H1 (cell line): ENCODE data around the gene DNAAF5. TPM values are rescaled to one million over a fixed set of nuclear protein-coding genes. Genes with fewer than 3 reads are reported as not detected.

Source experiments
- CTCF ChIA-PET: fragments of 300-600 bp; sonication (Branson Sonifier 250); formaldehyde crosslinking; loops from one replicate; lab custom pipeline; 2021; ENCODE audit not compliant: partially characterized antibody; lab: Charles Lee
- POLR2A ChIA-PET: fragments of 300-600 bp; sonication (Branson Sonifier 250); formaldehyde crosslinking; loops from one replicate; lab custom pipeline; 2021; ENCODE audit warnings: inconsistent platforms; ENCODE audit not compliant: partially characterized antibody; lab: Charles Lee
- DNase-seq, 2 experiments: peaks; one replicate each; pipeline versions ENCODE4 v3.0.0 to v3.0.0-alpha.2; 2010 to 2022; ENCODE audit warnings: low spot score in 2 of 2, low read depth in 1 of 2, mixed read lengths in 1 of 2
- FAIRE-seq: peaks from 2 replicates; lab custom pipeline; 2011; peaks lifted over from hg19 to GRCh38; lab: Jason Lieb, UNC
- H2AFZ ChIP-seq: 2 replicates; pipeline ENCODE4 v1.8.1; 2012; ENCODE audit warnings: low read length, inconsistent platforms
- H2AK5ac ChIP-seq: 2 replicates; pipeline ENCODE4 v1.6.1; 2013; ENCODE audit warnings: low read depth, low read length
- H2BK120ac ChIP-seq: replicated peaks from 2 replicates; pipeline ENCODE3; 2013; ENCODE audit warnings: low read depth, low read length, inconsistent platforms
- H2BK12ac ChIP-seq: 2 replicates; pipeline ENCODE4 v1.6.1; 2013; ENCODE audit warnings: low read depth, low read length
- H2BK15ac ChIP-seq: 2 replicates; pipeline ENCODE4 v1.6.1; 2013; ENCODE audit warnings: low read length
- H2BK20ac ChIP-seq: 2 replicates; pipeline ENCODE4 v1.6.1; 2013; ENCODE audit warnings: low read length
- H2BK5ac ChIP-seq: 2 replicates; pipeline ENCODE4 v1.6.1; 2013; ENCODE audit warnings: low read depth, low read length
- H3K14ac ChIP-seq: 2 replicates; pipeline ENCODE4 v1.6.1; 2013; ENCODE audit warnings: inconsistent platforms; ENCODE audit not compliant: insufficient read length
- H3K18ac ChIP-seq: 2 replicates; pipeline ENCODE4 v1.6.1; 2013; ENCODE audit warnings: low read length; ENCODE audit errors: extremely low read depth
- H3K23ac ChIP-seq: 2 replicates; pipeline ENCODE4 v1.6.1; 2013; ENCODE audit warnings: inconsistent platforms; ENCODE audit not compliant: insufficient read length
- H3K23me2 ChIP-seq: 2 replicates; pipeline ENCODE4 v1.6.1; 2013; ENCODE audit warnings: low read depth, low read length
- H3K27ac ChIP-seq: 2 replicates; pipeline ENCODE4 v1.6.1; 2011; ENCODE audit warnings: low read depth, low read length, inconsistent platforms
- H3K27me3 ChIP-seq, 4 experiments: replicated peaks in 1 of 4; 1 replicate in 1 of 4; 2 replicates in 3 of 4; pipeline versions ENCODE4 v1.6.1 to v1.8.1; 2011 to 2013; ENCODE audit warnings: low read length in 3 of 4, mild to moderate bottlenecking in 3 of 4, inconsistent platforms in 2 of 4, mixed read lengths in 2 of 4, moderate library complexity in 1 of 4; ENCODE audit not compliant: control insufficient read depth in 3 of 4, insufficient read depth in 3 of 4; ENCODE audit errors: extremely low read depth in 1 of 4
- H3K36me3 ChIP-seq, 4 experiments: 2 replicates each; pipeline versions ENCODE4 v1.6.1 to v1.8.1; 2011 to 2013; ENCODE audit warnings: mild to moderate bottlenecking in 4 of 4, low read length in 3 of 4, moderate library complexity in 2 of 4, control low read depth in 1 of 4, inconsistent platforms in 1 of 4; ENCODE audit not compliant: insufficient read depth in 4 of 4, control insufficient read depth in 2 of 4
- H3K4ac ChIP-seq: replicated peaks from 2 replicates; pipeline ENCODE3; 2013; ENCODE audit warnings: low read length, low read depth, mixed read lengths, inconsistent platforms; ENCODE audit not compliant: insufficient read length
- H3K4me1 ChIP-seq, 4 experiments: replicated peaks in 1 of 4; 1 replicate in 1 of 4; 2 replicates in 3 of 4; pipeline versions ENCODE4 v1.6.1 to v1.8.1; 2011 to 2013; ENCODE audit warnings: low read length in 3 of 4, inconsistent platforms in 2 of 4, mixed read lengths in 1 of 4; ENCODE audit not compliant: insufficient read depth in 4 of 4, control insufficient read depth in 3 of 4
- H3K4me2 ChIP-seq, 2 experiments: 2 replicates each; pipeline versions ENCODE4 v1.6.1 to v1.8.1; 2011 to 2013; ENCODE audit warnings: low read depth in 2 of 2, low read length in 2 of 2, control low read depth in 1 of 2, inconsistent platforms in 1 of 2, mild to moderate bottlenecking in 1 of 2; ENCODE audit not compliant: insufficient read depth in 1 of 2
- H3K4me3 ChIP-seq, 4 experiments: fragments of 200-600, 300-600 bp in 1 of 4; sonication (generic), shearing (Covaris generic), sonication (Bioruptor Twin) in 1 of 4; 2 replicates each; pipeline versions ENCODE4 v1.5.1 to v1.8.1; 2011 to 2016; ENCODE audit warnings: low read length in 4 of 4, low read depth in 3 of 4, control low read depth in 2 of 4, inconsistent platforms in 2 of 4, mild to moderate bottlenecking in 2 of 4, mixed read lengths in 1 of 4, moderate library complexity in 1 of 4; ENCODE audit not compliant: insufficient read depth in 2 of 4; ENCODE audit errors: extremely low read depth in 1 of 4
- H3K56ac ChIP-seq: replicated peaks from 2 replicates; pipeline ENCODE3; 2013; ENCODE audit warnings: low read depth, mild to moderate bottlenecking, mixed read lengths, low read length, inconsistent platforms; ENCODE audit not compliant: insufficient read length
- H3K79me1 ChIP-seq: 2 replicates; pipeline ENCODE4 v1.6.1; 2013; ENCODE audit warnings: low read depth, low read length, control low read depth
- H3K79me2 ChIP-seq, 2 experiments: 2 replicates each; pipeline versions ENCODE4 v1.6.1 to v1.8.1; 2012 to 2013; ENCODE audit warnings: low read length in 2 of 2, mild to moderate bottlenecking in 2 of 2, inconsistent platforms in 1 of 2; ENCODE audit not compliant: insufficient read depth in 2 of 2, control insufficient read depth in 1 of 2
- H3K9ac ChIP-seq, 4 experiments: replicated peaks in 1 of 4; 1 replicate in 1 of 4; 2 replicates in 3 of 4; pipeline versions ENCODE4 v1.6.1 to v1.8.1; 2011 to 2013; ENCODE audit warnings: low read depth in 3 of 4, low read length in 3 of 4, control low read depth in 2 of 4, mild to moderate bottlenecking in 2 of 4, moderate library complexity in 2 of 4, inconsistent platforms in 1 of 4; ENCODE audit errors: extremely low read depth in 1 of 4
- H3K9me3 ChIP-seq, 2 experiments: 2 replicates each; pipeline versions ENCODE4 v1.6.1 to v1.8.1; 2012 to 2013; ENCODE audit warnings: mild to moderate bottlenecking in 2 of 2, moderate library complexity in 2 of 2, control low read depth in 1 of 2, inconsistent platforms in 1 of 2, low read depth in 1 of 2, low read length in 1 of 2, mixed read lengths in 1 of 2; ENCODE audit not compliant: insufficient read depth in 2 of 2
- H4K20me1 ChIP-seq, 2 experiments: replicated peaks in 1 of 2; 2 replicates each; pipeline versions ENCODE3 to v1.8.1; 2011 to 2013; ENCODE audit warnings: inconsistent platforms in 2 of 2, low read length in 2 of 2, mild to moderate bottlenecking in 1 of 2; ENCODE audit not compliant: insufficient read depth in 2 of 2, control insufficient read depth in 1 of 2
- H4K5ac ChIP-seq: 2 replicates; pipeline ENCODE4 v1.6.1; 2013; ENCODE audit warnings: low read length, low read depth, mixed read lengths, inconsistent platforms; ENCODE audit not compliant: insufficient read length
- H4K8ac ChIP-seq: 2 replicates; pipeline ENCODE4 v1.8.0; 2013; ENCODE audit warnings: mild to moderate bottlenecking, moderate library complexity, low read length, inconsistent platforms; ENCODE audit not compliant: insufficient read depth; ENCODE audit errors: extremely low read depth
- H4K91ac ChIP-seq: replicated peaks from 2 replicates; pipeline ENCODE3; 2013; ENCODE audit warnings: low read length, mixed read lengths, inconsistent platforms; ENCODE audit not compliant: insufficient read length
- ATF2 ChIP-seq: IDR thresholded peaks from 2 replicates; pipeline ENCODE4 v1.6.1; 2012; ENCODE audit warnings: low read length, inconsistent platforms
- JUND ChIP-seq: IDR thresholded peaks from 2 replicates; pipeline ENCODE4 v1.6.1; 2011; ENCODE audit warnings: mild to moderate bottlenecking, improper control_type of control experiment, low read length
- KDM4A ChIP-seq: IDR thresholded peaks from one replicate; pipeline ENCODE4 v1.7.1; 2012; ENCODE audit warnings: low read depth, mild to moderate bottlenecking, moderate library complexity, low read length, inconsistent platforms; ENCODE audit not compliant: severe bottlenecking
- SUZ12 ChIP-seq: fragments of 200-600 bp; sonication (generic); IDR thresholded peaks from 2 replicates; pipeline ENCODE4 v1.6.1; 2012; ENCODE audit warnings: mild to moderate bottlenecking, inconsistent platforms, low read length, moderate library complexity, mixed read lengths
- WGBS, 2 experiments: shearing (Covaris generic) in 1 of 2; methylation state at CpG; one replicate each; pipeline versions ENCODE4 v1.1.6 to v1.1.7; 2013 to 2015; ENCODE audit warnings: low lambda C conversion rate in 2 of 2, mixed read lengths in 2 of 2, inconsistent platforms in 1 of 2, low coverage in 1 of 2, missing lambda C conversion rate in 1 of 2; ENCODE audit not compliant: insufficient replicate concordance in 2 of 2, insufficient coverage in 1 of 2, insufficient read length in 1 of 2; ENCODE audit errors: extremely low coverage in 1 of 2, missing lambda C conversion rate in 1 of 2; 5-methylcytosine and 5-hydroxymethylcytosine counted together
- polyA plus RNA-seq, 7 experiments: library from polyadenylated mRNA; depleted of rRNA in 3 of 7; stranded (reverse) in 5 of 7; unstranded in 2 of 7; fragments of >200 nt in 5 of 7; fragments of 200-250 nt in 2 of 7; gene quantifications; 1 replicate in 5 of 7; 2 replicates in 1 of 7; 4 replicates in 1 of 7; pipeline versions ENCODE4 v1.2.1 to v1.2.3, GENCODE V29; 2011 to 2013; ENCODE audit warnings: missing spikeins in 2 of 7, mixed read lengths in 2 of 7
- total RNA-seq: library from RNA; stranded (reverse); fragmentation: NEBNext Ultra II Directional; extraction: Animal tissue kit (Norgen Biotek cat#: 25700); gene quantifications from 2 replicates; pipeline ENCODE4 v1.2.1, GENCODE V29; 2021

The DNAAF5 gene
- total and polyA plus RNA-seq, 2 of the 8 experiments (the other 6 are each of a cell fraction or from before 2014, with no cell fraction given): 55.1 to 95.9 TPM

- H3K14ac ChIP-seq: no peak overlapping the region
- TF ChIP-seq JUND (no peak), ATF2 (no peak), KDM4A (no peak), SUZ12 (no peak)
- H4K5ac ChIP-seq: no peak overlapping the region
- H3K23ac ChIP-seq: no peak overlapping the region
- no peak overlapping the region for H2BK15ac ChIP-seq
- ChIA-PET POLR2A (no interaction called here), CTCF (no interaction called here)
- H3K79me1 ChIP-seq: peaks cover 3% of the 10 kb centered on the region; the same call in 1 of the 2 replicates
- no peak overlapping the region for H2BK12ac ChIP-seq
- no peaks in the 10 kb centered on the region for H3K4me1 ChIP-seq
- H2AK5ac ChIP-seq: no peak overlapping the region
- H3K18ac ChIP-seq: no peak overlapping the region
- H3K9ac ChIP-seq: no peak overlapping the region
- peaks cover 2% of the 10 kb centered on the region; the same call in 1 of the 2 replicates for H3K23me2 ChIP-seq
- no peak overlapping the region for H3K4me3 ChIP-seq
- no peak overlapping the region for H3K27ac ChIP-seq
- no peak overlapping the region for H3K4me2 ChIP-seq
- no peak overlapping the region for H2BK5ac ChIP-seq
- no peaks in the 10 kb centered on the region; a peak in 2 of 4 replicates for H3K79me2 ChIP-seq
- H2BK20ac ChIP-seq: no peak overlapping the region
- no peak overlapping the region for H2BK120ac ChIP-seq
- peak overlapping the region; percentile 57; the same call in 1 of the 2 replicates for H4K8ac ChIP-seq
- peaks cover 10 to 11% of the 10 kb centered on the region in 2 experiments; a peak in 3 of 4 replicates for H3K9me3 ChIP-seq
- no peaks in the 10 kb centered on the region for H3K27me3 ChIP-seq
- H3K4ac ChIP-seq: no peak overlapping the region
- no peak overlapping the region for H2AFZ ChIP-seq
- no peak overlapping the region for H3K56ac ChIP-seq
- H3K36me3 ChIP-seq: peaks cover 0 to 29% (median 10%) of the 10 kb centered on the region in 4 experiments; a peak in 7 of 8 replicates
- FAIRE-seq (no peak), DNase-seq (no peak)
- 96% methylated on average over 19 of the region's 19 CpGs; no CpG with 5 or more reads in 1 of the 2 experiments for WGBS, 2 experiments
- H4K91ac ChIP-seq: no peak overlapping the region
- H4K20me1 ChIP-seq: no peaks in the 10 kb centered on the region
Observed at GRCh38 chr7:683526-684205, 42.8 kb upstream of the DNAAF5 start.
